ENCODE results near the gene SOCS3.
A peak's percentile ranks its signal among the peaks of the same experiment; 100 is the strongest.
"Not testable (repeated sequence)": the region's sequence is repeated elsewhere in the genome, so short reads cannot be mapped to it uniquely, and the experiment has no call there.

SOCS3 gene

DNA sequence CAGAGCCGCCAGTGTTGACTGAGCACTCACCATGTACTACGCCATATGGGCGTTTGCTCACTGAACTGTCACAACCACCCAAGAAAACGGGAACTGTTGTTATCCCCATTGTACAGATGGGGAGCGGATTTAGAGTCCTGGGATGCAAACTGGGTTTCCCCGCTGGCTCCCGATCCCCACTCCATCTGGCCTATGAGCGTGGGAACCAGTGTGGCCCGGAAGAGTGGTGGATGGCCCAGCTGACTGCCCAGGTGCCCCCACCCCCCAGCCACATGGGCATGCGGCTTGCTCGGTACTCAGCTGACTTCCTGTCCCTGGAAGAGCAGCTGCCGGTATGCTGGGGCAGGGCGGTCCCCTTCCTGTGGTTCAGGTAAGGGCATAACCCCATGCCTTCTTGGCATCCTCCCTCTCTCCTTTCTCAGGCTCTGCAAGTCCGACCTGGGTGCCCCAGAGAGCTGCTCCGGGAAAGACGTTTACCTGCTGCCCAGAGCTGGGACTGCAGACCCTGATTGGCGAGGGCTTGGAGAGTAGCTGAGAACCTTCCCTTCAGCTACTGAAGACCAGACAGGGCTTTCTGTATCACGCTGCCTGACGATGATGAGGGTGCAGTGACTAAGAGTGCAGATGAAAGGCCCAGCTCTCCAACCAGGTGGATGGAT lies 16.2 kb downstream of the SOCS3 start:
- Histone ChIP-seq H3K9ac (ENCODE audit: low read depth, low read length) (no peak overlapping the region), H3K4me1 (ENCODE audit: insufficient read depth, low read length) (peaks cover 22% of the 10 kb centered on the region), H3K9me3 (ENCODE audit: control insufficient read depth, insufficient read depth, low read length) (no peaks in the 10 kb centered on the region), H3K36me3 (ENCODE audit: insufficient read depth, low read length) (no peaks in the 10 kb centered on the region)

DNA sequence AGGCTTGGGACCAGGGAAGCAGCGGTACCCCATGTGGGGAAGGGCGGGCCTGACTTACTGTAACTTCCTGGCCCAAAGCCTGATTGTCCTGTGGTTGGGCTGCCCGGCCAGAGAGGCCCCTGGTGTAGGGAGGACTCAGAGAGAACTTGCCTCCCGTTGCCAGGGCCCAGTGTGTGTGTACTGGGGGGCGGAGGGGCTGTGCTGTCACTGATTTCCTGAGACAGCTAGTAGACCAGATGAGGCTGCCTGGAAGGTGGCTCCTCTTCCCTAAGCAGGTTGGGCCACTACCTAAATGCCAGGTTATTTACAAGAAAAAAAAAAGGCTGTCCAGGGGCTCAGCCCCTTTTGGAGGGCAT lies 16.7 kb downstream of the SOCS3 start:
- Histone ChIP-seq H3K4me1 (ENCODE audit: insufficient read depth, low read length) (peaks cover 25% of the 10 kb centered on the region), H3K36me3 (ENCODE audit: insufficient read depth, low read length) (no peaks in the 10 kb centered on the region), H3K9me3 (ENCODE audit: control insufficient read depth, insufficient read depth, low read length) (no peaks in the 10 kb centered on the region), H3K9ac (ENCODE audit: low read depth, low read length) (no peak overlapping the region; the same call in 1 of the 2 replicates)

DNA sequence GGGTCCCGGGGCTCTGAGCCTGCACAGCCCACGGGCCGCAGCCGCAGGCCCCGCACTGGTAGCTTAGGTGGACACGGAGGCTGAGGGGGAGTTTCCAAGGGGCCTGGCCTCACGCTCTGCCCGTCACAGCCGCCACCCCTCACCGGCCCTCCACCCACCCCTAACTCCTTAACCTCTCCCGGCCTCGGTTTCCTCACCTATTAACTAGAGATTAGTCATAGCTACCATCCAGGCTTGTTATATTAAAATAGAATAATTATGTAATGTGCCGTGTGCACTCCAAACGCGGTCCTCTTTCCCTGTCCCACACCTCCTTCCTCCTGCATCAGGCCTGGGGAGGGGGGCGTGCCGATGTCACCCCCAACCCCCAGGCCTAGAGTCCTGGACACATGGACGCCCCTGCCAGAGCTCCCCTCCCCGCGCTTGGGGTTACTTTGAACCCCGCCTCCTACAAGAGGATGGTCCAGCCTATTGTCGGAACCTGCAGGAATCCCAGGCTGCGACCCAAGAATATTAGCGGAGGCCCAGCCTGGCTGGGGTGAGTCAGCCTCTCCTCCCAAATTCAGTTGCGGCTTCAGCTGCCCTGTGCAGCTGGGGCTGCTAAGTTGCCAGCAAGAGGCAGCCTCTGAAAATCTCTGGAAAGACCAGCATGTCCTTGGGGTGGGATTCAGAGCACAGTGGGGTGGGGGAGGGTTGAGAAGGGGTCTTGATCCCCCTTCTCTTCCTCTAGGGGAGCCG lies 17.3 kb downstream of the SOCS3 start:
- Histone ChIP-seq H3K9ac (ENCODE audit: low read depth, low read length) (peak overlapping the region; percentile 48), H3K4me1 (ENCODE audit: insufficient read depth, low read length) (peaks cover 29% of the 10 kb centered on the region)

DNA sequence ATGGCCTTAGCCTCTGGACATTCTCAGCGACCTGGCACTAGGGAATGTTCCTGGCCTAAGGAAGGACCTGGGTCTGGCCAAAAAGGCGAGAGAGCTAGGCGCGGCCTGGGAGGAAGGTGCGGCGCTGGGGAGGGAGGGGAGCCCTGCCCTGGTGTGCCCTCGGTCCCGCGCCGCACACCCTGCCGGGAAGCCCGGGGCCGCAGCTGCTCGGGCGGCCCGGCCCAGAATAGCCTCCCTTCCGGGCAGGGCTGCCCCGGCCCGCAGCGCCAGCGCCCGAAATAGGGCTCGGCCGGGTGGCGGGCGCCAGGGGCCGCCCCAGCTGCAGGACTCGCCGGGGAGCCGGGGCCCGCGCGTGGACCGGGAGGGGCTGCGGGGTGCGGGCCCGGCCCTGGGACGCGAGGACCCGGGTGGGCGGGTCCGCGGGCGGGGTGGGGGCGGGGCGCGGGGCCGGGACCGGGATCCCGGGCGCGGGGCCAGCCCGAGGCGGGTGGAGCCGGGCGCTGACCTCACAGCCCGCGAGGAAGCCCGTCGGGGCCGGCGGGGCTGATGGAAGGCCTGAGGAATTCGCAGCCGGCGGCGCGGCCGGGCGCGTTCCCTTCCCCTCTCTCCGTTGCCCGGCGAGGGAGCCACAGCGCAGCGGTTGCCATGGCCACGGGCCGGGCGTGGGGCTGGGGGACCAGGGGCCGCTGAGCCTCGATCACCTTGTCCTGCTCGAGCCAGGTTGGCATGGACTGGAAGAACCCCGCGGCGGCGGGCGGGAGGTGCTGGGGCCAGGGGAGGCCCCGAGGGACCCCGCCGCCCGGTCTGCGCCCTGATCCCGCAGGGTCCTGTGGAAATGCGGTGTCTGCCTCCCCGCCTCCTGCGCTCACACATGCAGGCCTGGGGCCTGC lies 18.1 kb downstream of the SOCS3 start:
- Histone ChIP-seq H3K9ac (ENCODE audit: low read depth, low read length) (peak overlapping the region; percentile 48), H3K36me3 (ENCODE audit: insufficient read depth, low read length) (no peaks in the 10 kb centered on the region), H3K4me1 (ENCODE audit: insufficient read depth, low read length) (peaks cover 36% of the 10 kb centered on the region), H3K9me3 (ENCODE audit: control insufficient read depth, insufficient read depth, low read length) (no peaks in the 10 kb centered on the region)

More for the DNA sequence above, 17.3 kb downstream of the SOCS3 start:
- H3K9me3 ChIP-seq (ENCODE audit: control insufficient read depth, insufficient read depth, low read length), result no peaks in the 10 kb centered on the region
- H3K36me3 ChIP-seq (ENCODE audit: insufficient read depth, low read length), result no peaks in the 10 kb centered on the region

DNA sequence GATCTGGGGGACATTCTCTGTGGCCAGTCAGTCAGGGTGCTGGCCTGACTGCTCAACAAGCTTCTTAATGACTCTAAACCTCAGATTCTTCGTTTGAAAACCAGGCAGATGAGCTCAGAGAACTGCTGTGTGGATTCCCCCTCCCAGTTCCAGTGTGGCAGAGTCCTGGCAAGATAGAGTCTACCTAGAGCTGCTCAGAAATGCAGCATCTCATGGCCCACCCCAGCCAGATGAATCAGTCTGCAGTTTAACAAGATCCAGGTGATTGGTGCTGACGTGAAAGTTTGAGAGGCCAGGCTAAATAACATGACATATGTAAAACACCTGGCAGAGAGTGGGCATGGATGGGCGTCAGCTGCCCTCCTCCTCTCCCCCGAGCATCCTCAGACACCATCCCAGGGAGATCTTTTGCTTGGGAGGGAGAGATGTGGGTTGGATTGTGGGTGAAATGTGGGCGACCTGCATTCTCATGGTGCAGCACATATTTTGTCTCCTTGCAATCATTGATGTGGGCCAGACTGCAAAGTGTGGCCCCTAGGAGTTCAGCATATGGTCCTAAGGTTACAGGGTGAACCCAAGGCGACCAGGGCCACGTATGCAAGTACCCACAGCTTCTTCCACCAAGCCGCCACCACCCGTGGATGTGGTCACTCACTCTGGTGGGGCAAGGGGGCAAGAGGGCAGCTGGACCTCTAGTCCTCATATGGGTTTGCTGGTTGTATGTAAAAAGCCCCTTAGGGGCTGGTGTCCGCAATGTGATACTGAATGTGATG lies 19.5 kb downstream of the SOCS3 start:
- Histone ChIP-seq H3K4me1 (ENCODE audit: insufficient read depth, low read length) (peaks cover 36% of the 10 kb centered on the region), H3K9ac (ENCODE audit: low read depth, low read length) (no peak overlapping the region), H3K36me3 (ENCODE audit: insufficient read depth, low read length) (no peaks in the 10 kb centered on the region)

DNA sequence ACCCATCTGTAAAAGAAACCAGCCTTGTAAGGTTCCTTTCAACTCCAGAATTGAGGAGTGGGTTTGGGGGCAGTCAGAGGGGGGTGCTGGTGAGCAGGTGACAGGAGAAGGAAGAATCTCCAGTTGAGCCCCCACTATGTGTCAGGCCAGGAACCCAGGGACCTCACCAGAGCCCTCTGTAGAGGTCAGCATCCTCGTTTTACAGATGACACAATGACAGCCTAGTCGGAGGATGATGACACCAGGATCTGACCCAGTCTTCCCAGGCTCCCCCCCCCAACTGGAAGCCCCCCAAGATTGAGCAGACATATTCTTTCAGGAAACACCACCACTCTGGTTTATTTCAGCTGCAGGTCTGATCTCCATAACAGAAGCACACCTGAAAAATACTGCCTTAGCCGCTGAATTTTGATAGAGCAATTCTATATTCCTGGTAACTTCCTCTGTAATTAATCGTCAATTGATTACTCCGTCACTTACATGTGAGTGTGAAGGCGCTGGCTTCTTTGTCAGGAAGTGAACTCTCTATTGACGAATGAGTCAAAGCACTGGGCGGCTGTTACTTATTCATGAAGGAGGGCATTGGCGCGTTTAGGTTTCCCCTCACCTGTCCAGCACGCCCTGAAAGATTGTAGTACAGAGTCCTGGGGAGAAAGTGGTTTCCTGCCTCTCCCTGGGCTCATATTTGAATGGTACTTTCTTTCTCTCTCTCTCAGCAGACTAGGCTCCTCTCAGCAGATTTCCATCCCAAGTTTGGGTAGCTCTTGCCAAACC lies 21.2 kb downstream of the SOCS3 start:
- Histone ChIP-seq H3K36me3 (ENCODE audit: insufficient read depth, low read length) (no peaks in the 10 kb centered on the region), H3K4me1 (ENCODE audit: insufficient read depth, low read length) (peaks cover 32% of the 10 kb centered on the region), H3K9ac (ENCODE audit: low read depth, low read length) (no peak overlapping the region), H3K9me3 (ENCODE audit: control insufficient read depth, insufficient read depth, low read length) (no peaks in the 10 kb centered on the region)

More for the DNA sequence above, 19.5 kb downstream of the SOCS3 start:
- H3K9me3 ChIP-seq (ENCODE audit: control insufficient read depth, insufficient read depth, low read length), result no peaks in the 10 kb centered on the region

DNA sequence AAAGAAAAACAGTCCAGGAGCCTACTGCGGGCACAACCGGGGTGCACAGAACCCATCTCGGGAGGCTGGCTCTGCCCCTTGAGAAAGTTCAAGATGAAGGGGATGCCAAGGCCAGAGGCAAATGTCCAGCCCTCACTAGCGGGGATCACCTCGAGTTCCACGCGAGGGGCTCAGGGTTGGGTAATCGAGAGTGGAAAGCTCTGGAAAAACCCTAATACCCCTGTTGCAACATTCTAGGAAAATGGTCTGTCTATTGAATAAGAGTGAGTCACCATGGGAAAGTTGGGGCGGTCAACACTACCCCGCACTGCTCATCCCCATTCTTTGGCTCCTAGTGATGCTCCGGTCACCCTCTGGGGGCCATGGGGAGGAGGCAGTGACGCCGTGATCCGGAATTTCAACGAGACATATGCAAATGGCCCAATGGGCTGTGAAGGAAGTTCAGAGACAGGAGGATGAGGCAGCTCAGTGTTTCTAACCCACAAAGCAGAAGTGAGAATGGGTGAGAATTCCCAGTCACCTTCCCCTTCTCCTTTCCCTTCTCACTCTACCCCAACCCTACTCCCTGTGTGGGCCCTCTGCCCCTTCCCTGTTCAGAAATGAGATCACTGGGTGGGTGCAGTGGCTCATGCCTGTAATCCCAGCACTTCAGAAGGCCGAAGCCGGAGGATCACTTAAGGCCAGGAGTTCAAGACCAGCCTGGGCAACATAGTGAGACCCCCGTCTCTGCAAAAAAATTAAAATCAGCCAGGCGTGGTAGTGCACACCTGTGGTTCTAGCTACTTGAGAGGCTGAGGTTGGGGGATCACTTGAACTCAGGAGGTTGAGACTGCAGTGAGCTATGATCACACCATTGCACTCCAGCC lies 22.4 kb downstream of the SOCS3 start:
- no peaks in the 10 kb centered on the region for H3K9me3 ChIP-seq (ENCODE audit: control insufficient read depth, insufficient read depth, low read length)
- peaks cover 20% of the 10 kb centered on the region for H3K4me1 ChIP-seq (ENCODE audit: insufficient read depth, low read length)
- H3K9ac ChIP-seq (ENCODE audit: low read depth, low read length), result no peak overlapping the region
- no peaks in the 10 kb centered on the region for H3K36me3 ChIP-seq (ENCODE audit: insufficient read depth, low read length)

DNA sequence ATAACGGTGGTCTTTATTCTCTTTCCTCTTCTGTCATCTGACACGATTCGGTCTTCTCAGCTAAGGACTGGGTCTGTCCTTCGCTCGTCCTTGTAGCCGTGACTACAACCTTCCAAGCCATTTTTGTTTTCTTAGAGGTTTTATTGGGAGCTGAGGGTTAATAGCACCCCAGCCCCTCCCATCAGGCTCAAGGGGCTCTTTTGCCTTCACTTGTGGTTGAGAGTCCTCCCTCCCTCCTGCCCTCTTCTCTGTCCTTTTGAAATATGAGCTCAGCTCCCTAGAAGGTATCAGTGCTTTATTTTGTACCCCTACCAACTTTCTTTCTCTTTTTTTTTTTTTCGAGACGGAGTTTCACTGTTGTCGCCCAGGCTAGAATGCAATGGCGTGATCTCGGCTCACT lies 24.7 kb downstream of the SOCS3 start:
- peaks cover 19% of the 10 kb centered on the region for H3K4me1 ChIP-seq (ENCODE audit: insufficient read depth, low read length)
- no peak overlapping the region for H3K9ac ChIP-seq (ENCODE audit: low read depth, low read length)
- H3K9me3 ChIP-seq (ENCODE audit: control insufficient read depth, insufficient read depth, low read length), result no peaks in the 10 kb centered on the region
- no peaks in the 10 kb centered on the region for H3K36me3 ChIP-seq (ENCODE audit: insufficient read depth, low read length)

DNA sequence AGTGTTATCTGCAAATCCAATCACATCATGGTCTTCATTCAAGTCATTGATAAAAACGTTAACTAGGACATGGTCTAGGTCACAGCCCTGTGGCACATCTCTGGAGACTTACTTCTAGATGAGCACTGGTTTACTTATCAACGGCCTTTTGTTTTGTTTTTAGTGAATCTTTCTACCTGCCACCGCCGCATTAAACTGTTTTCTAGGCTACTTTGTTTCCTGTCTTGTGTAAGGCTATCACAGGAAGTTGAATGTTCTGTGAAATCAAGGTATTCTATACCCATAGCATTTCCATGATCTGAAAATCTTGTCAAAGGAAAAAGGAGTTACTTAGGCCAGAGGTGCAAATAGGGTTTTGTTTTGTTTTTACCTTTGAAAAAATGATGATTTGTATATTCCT lies 26.9 kb downstream of the SOCS3 start:
- H3K4me1 ChIP-seq (ENCODE audit: insufficient read depth, low read length), result peaks cover 18% of the 10 kb centered on the region
- H3K36me3 ChIP-seq (ENCODE audit: insufficient read depth, low read length), result no peaks in the 10 kb centered on the region
- no peaks in the 10 kb centered on the region for H3K9me3 ChIP-seq (ENCODE audit: control insufficient read depth, insufficient read depth, low read length)
- no peak overlapping the region for H3K9ac ChIP-seq (ENCODE audit: low read depth, low read length)

DNA sequence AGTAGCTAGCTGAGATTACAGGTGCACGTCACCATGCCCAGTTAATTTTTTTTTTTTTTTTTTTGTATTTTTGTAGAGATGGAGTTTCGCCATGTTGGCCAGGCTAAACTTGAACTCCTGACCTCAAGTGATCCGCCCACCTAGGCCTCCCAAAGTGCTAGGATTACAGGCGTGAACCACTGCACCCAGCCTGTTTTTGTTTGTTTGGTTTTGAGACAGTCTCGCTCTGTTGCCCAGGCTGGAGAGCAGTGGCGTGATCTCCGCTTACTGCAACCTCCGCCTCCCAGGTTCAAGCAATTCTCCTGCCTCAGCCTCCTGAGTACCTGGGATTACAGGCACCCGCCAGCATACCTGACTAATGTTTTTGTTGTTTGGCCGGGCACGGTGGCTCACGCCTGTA lies 28.5 kb downstream of the SOCS3 start:
- H3K9me3 ChIP-seq (ENCODE audit: control insufficient read depth, insufficient read depth, low read length); H3K9ac ChIP-seq (ENCODE audit: low read depth, low read length); H3K4me1 ChIP-seq (ENCODE audit: insufficient read depth, low read length); H3K36me3 ChIP-seq (ENCODE audit: insufficient read depth, low read length): not testable (repeated sequence)

DNA sequence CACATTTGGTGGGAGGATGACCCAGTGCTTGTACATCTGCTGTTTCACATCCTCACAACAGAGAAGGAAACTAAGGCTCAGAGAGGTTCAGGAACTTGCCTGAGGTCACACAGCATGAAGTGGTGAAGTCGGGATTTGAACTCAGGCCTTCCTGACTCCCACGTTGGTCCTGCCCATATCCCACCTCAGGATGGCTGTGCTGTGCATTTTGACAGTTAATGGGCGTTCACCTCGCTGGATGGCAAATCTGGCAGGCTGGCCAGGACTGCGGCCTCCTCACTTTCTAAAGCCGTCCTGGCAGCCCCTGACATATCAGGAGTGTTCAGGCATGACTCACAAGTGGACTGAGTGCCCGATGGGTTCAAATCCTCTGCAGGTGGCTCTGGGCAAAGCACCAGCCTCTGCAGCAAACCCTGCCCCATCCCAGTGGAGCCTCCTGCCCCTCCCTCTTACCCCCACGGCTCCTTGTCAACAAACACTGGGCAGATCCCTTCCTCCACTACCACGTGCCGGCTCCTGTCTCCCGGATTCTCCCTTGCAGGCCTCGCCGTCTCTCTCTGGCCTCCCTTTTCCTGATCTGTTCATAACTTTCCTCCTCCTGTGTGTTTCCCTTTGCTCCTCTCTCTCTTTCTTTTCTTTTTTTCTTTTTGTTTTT lies 29.2 kb downstream of the SOCS3 start:
- H3K9ac ChIP-seq (ENCODE audit: low read depth, low read length), result no peak overlapping the region
- H3K36me3 ChIP-seq (ENCODE audit: insufficient read depth, low read length), result no peaks in the 10 kb centered on the region
- no peaks in the 10 kb centered on the region for H3K9me3 ChIP-seq (ENCODE audit: control insufficient read depth, insufficient read depth, low read length)
- peaks cover 11% of the 10 kb centered on the region for H3K4me1 ChIP-seq (ENCODE audit: insufficient read depth, low read length)

DNA sequence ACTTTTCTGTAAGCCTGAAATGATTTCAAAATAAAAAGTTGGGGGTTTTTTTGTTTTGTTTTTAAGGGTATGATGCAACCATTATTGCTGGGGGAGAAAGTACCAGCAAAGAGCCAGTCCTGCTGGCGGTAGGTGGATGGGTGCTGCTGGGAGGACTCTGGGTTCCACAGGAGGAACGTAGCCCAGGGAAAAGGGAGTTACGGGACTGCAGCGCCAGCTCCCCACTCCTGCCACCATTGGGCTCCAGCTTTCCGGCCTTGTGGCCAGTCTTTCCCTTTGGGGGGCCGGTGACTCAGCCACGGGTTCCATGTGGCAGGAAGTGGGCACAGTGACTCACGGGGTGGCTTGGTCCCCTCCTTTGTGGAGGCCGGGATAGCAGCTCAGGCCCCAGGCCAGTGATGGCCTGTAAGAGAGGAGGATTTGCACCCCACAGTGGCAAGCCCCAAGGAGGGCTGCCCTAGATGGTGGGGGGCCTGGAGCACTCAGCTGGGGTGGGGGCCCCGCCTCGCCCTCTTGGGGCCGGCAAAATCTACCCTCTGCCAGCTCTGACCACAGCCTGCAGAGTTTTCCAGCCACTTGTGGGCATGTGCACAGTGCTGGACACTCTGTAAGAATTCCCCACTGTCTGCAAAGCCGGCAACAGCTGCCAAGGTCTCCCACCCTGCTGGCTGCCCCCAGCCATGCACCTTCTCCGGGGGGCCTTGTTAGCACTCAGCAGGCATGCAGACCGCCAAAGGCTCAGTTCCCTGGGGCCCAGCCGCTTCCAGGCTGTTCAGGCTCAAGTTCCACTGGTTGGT lies 30.4 kb downstream of the SOCS3 start:
- peaks cover 23% of the 10 kb centered on the region for H3K4me1 ChIP-seq (ENCODE audit: insufficient read depth, low read length)
- no peaks in the 10 kb centered on the region for H3K36me3 ChIP-seq (ENCODE audit: insufficient read depth, low read length)
- no peak overlapping the region for H3K9ac ChIP-seq (ENCODE audit: low read depth, low read length)
- no peaks in the 10 kb centered on the region for H3K9me3 ChIP-seq (ENCODE audit: control insufficient read depth, insufficient read depth, low read length)
